HCT116 (cell line): Measurements from ENCODE around the gene SDR42E2.

Source experiments
- CTCF ChIP-seq, 3 experiments: fragments of 200-600 bp in 1 of 3; sonication (generic) in 1 of 3; IDR thresholded peaks in 2 of 3; conservative IDR thresholded peaks in 1 of 3; 2 replicates each; pipeline ENCODE4 v1.5.1; 2012 to 2017; ENCODE audit warnings: low read depth in 2 of 3, low read length in 2 of 3, antibody characterized with exemption in 1 of 3, borderline replicate concordance in 1 of 3, control low read depth in 1 of 3, mild to moderate bottlenecking in 1 of 3, mixed read lengths in 1 of 3, mixed run types in 1 of 3, moderate library complexity in 1 of 3; ENCODE audit not compliant: insufficient read depth in 1 of 3
- EZH2 ChIP-seq: fragments of 200-600 bp; sonication (generic); IDR thresholded peaks from 2 replicates; pipeline ENCODE4 v1.6.1; 2017; ENCODE audit warnings: antibody characterized with exemption, mixed run types
- POLR2A ChIP-seq: IDR thresholded peaks from 2 replicates; pipeline ENCODE4 v1.7.0; 2011; ENCODE audit warnings: borderline replicate concordance; ENCODE audit not compliant: insufficient read depth, insufficient read length; ENCODE audit errors: extremely low read depth
- POLR2AphosphoS5 ChIP-seq: IDR thresholded peaks from 2 replicates; pipeline ENCODE4 v1.6.1; 2011; ENCODE audit warnings: mild to moderate bottlenecking, low read depth, low read length, moderate library complexity
- RAD21 ChIP-seq: IDR thresholded peaks from 2 replicates; pipeline ENCODE4 v1.6.1; 2012; ENCODE audit warnings: low read depth, mild to moderate bottlenecking
- YY1 ChIP-seq: IDR thresholded peaks from 2 replicates; pipeline ENCODE4 v1.6.1; 2011; ENCODE audit warnings: low read length, low read depth, moderate library complexity, mild to moderate bottlenecking; ENCODE audit not compliant: insufficient replicate concordance; ENCODE audit errors: extremely low read depth
- ZNF274 ChIP-seq: fragments of 200-500 bp; sonication (Bioruptor generic); IDR thresholded peaks from 2 replicates; pipeline ENCODE4 v1.6.1; 2014; ENCODE audit warnings: mild to moderate bottlenecking, low read depth, low read length, inconsistent platforms

GRCh38 chr16:22207715-22208360, 45.5 kb downstream of the SDR42E2 start:
- TF ChIP-seq CTCF (IDR thresholded peaks at IDR 0.05 in 2 of 3, conservative IDR thresholded peaks at IDR 0.05 in 1 of 3; ENCODE audit: borderline replicate concordance in 1 of 3, insufficient read depth in 1 of 3, low read depth in 2 of 3, low read length in 2 of 3) (no peak), POLR2A (no peak), RAD21 (no peak), ZNF274 (no peak), EZH2 (no peak), YY1 (no peak), POLR2AphosphoS5 (no peak)
